ENCODE data around the gene IL10.

Gene IL10

DNA sequence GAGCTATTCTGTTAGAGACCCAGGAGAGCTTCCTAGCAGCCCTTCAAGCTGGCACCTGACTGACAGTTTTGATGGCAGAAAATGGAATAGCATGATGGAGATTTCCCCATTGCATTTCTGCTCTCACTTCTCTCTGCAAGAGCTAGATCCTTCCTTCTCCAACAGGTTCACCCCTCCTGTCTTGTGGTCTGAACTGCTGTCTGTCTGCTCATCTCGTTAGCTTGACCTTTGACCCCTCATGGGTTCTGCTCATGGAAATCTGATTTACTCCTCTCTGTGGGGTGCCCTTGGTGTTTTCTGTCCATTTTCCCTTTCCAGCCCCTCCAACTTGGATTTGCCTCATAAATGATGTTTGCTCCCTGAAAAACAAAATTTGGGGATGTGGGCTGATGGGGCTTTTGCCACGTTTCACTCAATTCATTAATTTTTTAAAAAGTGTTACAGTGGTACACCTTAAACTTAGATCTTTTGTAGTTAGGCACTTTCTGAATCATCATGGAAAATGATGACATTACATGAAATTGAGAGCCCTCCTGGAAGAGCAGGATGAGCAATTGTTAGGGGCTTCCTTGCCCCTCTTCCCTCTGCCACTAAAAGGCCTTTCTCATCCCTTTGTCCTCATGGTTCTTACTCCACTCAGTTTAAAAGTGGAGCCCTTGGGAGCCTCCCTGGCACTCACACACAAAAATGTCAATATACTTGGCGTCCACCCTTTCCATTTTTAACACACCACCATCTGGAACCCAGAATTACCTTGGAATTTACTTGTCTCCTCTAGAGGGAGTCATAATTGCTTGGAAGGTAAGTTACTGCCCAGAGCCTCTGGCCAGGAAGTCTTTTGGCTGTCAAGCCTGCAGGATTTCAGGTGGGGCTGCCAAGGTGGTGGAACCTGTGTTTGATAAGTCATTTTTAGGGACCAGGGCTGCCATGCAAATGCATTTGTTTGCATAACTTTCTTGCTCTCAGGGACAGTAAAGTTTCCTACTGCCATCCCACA, 33.6 kb downstream of the IL10 start:
- peak overlapping the region; percentile 59 for H3K4me3 Mint-ChIP-seq
- H3K27ac Mint-ChIP-seq: peak overlapping the region; percentile 90
- peaks cover 2% of the 10 kb centered on the region for H3K36me3 Mint-ChIP-seq
- H3K27me3 Mint-ChIP-seq: no peaks in the 10 kb centered on the region
- peaks cover 84% of the 10 kb centered on the region for H3K4me1 Mint-ChIP-seq (ENCODE audit: low read depth)
- H3K9me3 Mint-ChIP-seq (ENCODE audit: low read depth): no peaks in the 10 kb centered on the region

- peaks cover 2% of the 10 kb centered on the region for H3K36me3 Mint-ChIP-seq
- peaks cover 77% of the 10 kb centered on the region for H3K4me1 Mint-ChIP-seq (ENCODE audit: low read depth)
- H3K4me3 Mint-ChIP-seq: peak overlapping the region; percentile 59
- no peaks in the 10 kb centered on the region for H3K27me3 Mint-ChIP-seq
- peak overlapping the region; percentile 82 for H3K27ac Mint-ChIP-seq
- H3K9me3 Mint-ChIP-seq (ENCODE audit: low read depth): no peaks in the 10 kb centered on the region
These were observed 34.5 kb downstream of the IL10 start for GRCh38 chr1:206737729-206738201.

DNA sequence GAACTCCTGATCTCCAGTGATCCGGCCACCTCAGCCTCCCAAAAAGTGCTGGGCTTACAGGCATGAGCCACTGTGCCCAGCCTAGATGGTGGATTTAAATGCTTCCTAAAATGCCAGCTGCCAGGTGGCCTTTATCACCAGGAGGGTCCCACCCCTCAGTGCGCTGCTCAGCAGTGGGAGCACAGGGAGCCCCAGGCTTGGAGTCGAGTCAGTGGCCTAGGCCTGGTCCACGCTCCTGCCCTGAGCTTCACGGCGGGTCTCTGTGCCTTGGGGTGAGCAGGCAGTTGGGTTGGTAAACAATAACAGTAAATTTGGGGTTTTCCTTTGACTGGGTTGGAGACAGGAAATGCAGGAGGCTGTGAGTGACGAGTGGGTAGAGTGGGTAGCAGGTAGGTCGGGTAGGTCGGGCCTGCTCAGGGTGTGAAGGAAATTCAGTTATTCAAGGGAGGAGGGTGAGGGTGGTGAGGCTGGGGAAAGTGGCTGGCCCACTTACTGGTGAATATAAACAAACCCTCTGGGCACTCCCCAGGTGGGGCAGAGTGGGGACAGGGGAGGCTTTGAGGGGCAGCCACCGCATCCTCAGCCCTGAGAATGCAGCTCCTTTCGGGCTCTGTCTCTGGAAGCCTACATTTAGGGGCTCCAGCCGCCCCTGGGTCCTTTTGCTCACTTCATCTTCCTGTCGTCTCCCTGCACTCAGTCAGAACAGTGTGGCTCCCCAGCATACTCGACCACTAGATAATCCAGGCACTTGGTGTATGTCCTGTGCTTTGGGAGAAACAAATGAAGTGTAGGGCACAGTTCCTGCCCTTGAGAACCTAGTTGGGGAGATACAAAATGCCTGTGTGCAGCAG, 35.2 kb downstream of the IL10 start:
- Mint-ChIP-seq H3K27me3 (no peaks in the 10 kb centered on the region), H3K4me3 (peak overlapping the region; percentile 49), H3K27ac (peak overlapping the region; percentile 82), H3K9me3 (ENCODE audit: low read depth) (no peaks in the 10 kb centered on the region), H3K36me3 (peaks cover 4% of the 10 kb centered on the region), H3K4me1 (ENCODE audit: low read depth) (peaks cover 70% of the 10 kb centered on the region)

GRCh38 chr1:206735553-206736031, 36.7 kb downstream of the IL10 start:
- Mint-ChIP-seq H3K4me3 (no peak overlapping the region), H3K27me3 (no peaks in the 10 kb centered on the region), H3K4me1 (ENCODE audit: low read depth) (peaks cover 62% of the 10 kb centered on the region), H3K9me3 (ENCODE audit: low read depth) (no peaks in the 10 kb centered on the region), H3K36me3 (peaks cover 4% of the 10 kb centered on the region), H3K27ac (no peak overlapping the region)

- Mint-ChIP-seq H3K27me3 (no peaks in the 10 kb centered on the region), H3K4me1 (ENCODE audit: low read depth) (peaks cover 53% of the 10 kb centered on the region), H3K4me3 (no peak overlapping the region), H3K27ac (no peak overlapping the region), H3K36me3 (peaks cover 6% of the 10 kb centered on the region), H3K9me3 (ENCODE audit: low read depth) (no peaks in the 10 kb centered on the region)
These were observed 37.7 kb downstream of the IL10 start for GRCh38 chr1:206734499-206735142.

GRCh38 chr1:206732992-206733391, 39.3 kb downstream of the IL10 start:
- no peaks in the 10 kb centered on the region for H3K27me3 Mint-ChIP-seq
- peaks cover 38% of the 10 kb centered on the region for H3K4me1 Mint-ChIP-seq (ENCODE audit: low read depth)
- no peaks in the 10 kb centered on the region for H3K9me3 Mint-ChIP-seq (ENCODE audit: low read depth)
- peak overlapping the region; percentile 4 for H3K27ac Mint-ChIP-seq
- no peak overlapping the region for H3K4me3 Mint-ChIP-seq
- peaks cover 6% of the 10 kb centered on the region for H3K36me3 Mint-ChIP-seq

DNA sequence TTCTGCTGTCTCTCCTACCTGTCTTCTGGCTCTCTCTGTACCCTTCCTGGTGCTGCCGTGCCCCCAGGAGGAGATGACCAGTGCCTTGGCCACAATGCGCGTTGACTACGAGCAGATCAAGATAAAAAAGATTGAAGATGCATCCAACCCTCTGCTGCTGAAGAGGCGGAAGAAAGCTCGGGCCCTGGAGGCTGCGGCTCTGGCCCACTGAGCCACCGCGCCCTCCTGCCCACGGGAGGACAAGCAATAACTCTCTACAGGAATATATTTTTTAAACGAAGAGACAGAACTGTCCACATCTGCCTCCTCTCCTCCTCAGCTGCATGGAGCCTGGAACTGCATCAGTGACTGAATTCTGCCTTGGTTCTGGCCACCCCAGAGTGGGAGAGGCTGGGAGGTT, 39.8 kb downstream of the IL10 start:
- Mint-ChIP-seq H3K27me3 (no peaks in the 10 kb centered on the region), H3K4me3 (no peak overlapping the region), H3K36me3 (peaks cover 6% of the 10 kb centered on the region), H3K4me1 (ENCODE audit: low read depth) (peaks cover 33% of the 10 kb centered on the region), H3K9me3 (ENCODE audit: low read depth) (no peaks in the 10 kb centered on the region), H3K27ac (peak overlapping the region; percentile 4)

DNA sequence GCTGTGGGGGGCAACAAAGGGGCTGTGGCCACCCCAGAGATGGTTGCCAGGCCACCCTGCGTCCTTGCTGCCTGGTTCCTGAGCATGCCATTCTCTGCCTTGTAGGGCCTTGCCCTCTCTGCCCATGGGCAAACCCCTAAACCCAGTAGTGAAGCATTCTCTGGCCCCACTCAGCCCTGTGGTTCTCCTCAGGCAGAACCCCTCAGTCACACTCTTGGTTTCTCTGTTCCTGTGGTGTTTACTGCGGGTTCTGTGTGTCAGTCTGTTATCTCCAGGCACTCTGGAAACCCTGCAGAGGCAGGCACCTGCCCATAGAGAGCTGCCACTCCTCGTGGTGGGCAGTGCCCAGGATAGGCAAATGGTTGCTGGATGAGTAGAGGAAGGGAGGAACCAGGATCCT, 42.8 kb downstream of the IL10 start:
- peaks cover 4% of the 10 kb centered on the region for H3K36me3 Mint-ChIP-seq
- H3K27ac Mint-ChIP-seq: no peak overlapping the region

GRCh38 chr1:206729050-206729449, 43.2 kb downstream of the IL10 start:
- Mint-ChIP-seq H3K4me1 (ENCODE audit: low read depth) (peaks cover 30% of the 10 kb centered on the region), H3K27ac (no peak overlapping the region), H3K36me3 (peaks cover 4% of the 10 kb centered on the region), H3K4me3 (no peak overlapping the region), H3K9me3 (ENCODE audit: low read depth) (no peaks in the 10 kb centered on the region), H3K27me3 (no peaks in the 10 kb centered on the region)

More for the DNA sequence above, 42.8 kb downstream of the IL10 start:
- H3K27me3 Mint-ChIP-seq: no peaks in the 10 kb centered on the region
- H3K4me1 Mint-ChIP-seq (ENCODE audit: low read depth): peaks cover 28% of the 10 kb centered on the region
- H3K9me3 Mint-ChIP-seq (ENCODE audit: low read depth): no peaks in the 10 kb centered on the region
- no peak overlapping the region for H3K4me3 Mint-ChIP-seq

GRCh38 chr1:206728697-206728987, 43.7 kb downstream of the IL10 start:
- Mint-ChIP-seq H3K4me1 (ENCODE audit: low read depth) (peaks cover 31% of the 10 kb centered on the region), H3K36me3 (peaks cover 4% of the 10 kb centered on the region), H3K27ac (no peak overlapping the region), H3K4me3 (no peak overlapping the region), H3K9me3 (ENCODE audit: low read depth) (no peaks in the 10 kb centered on the region), H3K27me3 (no peaks in the 10 kb centered on the region)

GRCh38 chr1:206727981-206728696, 44.2 kb downstream of the IL10 start:
- no peaks in the 10 kb centered on the region for H3K9me3 Mint-ChIP-seq (ENCODE audit: low read depth)
- H3K36me3 Mint-ChIP-seq: peaks cover 4% of the 10 kb centered on the region
- H3K4me3 Mint-ChIP-seq: no peak overlapping the region
- no peaks in the 10 kb centered on the region for H3K27me3 Mint-ChIP-seq
- peaks cover 33% of the 10 kb centered on the region for H3K4me1 Mint-ChIP-seq (ENCODE audit: low read depth)
- peak overlapping the region; percentile 41 for H3K27ac Mint-ChIP-seq

DNA sequence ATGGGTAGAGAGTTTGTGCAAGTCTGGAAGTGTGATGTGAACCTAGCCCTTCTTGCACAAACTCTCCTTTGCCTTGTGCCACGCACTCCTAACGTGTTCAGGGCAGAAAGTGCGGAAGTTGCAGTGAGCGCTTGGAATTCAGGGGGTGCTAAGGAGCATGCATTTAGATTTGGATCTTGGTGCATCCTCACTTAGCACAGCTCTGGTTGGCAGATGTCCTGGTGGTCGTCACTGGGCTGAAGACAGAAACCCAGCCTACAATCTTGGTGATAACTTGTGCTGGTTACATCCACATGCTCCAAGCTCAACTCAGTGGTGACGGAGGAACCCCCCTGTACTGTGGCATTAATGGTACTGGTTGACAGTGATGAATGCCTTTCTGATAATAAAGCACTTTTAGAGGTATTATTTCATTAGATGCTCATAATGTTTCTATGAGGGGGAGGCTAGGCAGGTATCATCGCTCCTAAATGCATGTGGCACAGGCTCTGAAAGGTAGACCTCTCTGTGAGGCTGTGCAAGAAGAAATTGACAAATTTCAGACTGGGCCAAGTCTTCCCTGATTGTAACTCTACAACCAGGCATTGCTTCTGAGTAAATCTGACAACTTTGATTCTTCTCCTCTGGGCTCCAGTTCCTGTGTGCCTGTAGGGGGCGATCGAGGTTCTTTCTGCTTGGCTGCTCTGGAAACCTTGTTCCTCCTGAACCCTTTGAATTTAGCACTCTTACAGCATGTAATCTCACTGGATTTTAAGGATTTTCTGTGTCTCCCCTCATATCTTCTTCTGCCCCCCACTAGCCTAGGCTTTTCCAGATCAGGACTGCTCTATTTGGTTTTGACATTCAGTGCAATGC, 47.0 kb downstream of the IL10 start:
- Mint-ChIP-seq H3K9me3 (ENCODE audit: low read depth) (no peaks in the 10 kb centered on the region), H3K4me3 (no peak overlapping the region), H3K36me3 (peaks cover 2% of the 10 kb centered on the region), H3K4me1 (ENCODE audit: low read depth) (peaks cover 42% of the 10 kb centered on the region), H3K27me3 (no peaks in the 10 kb centered on the region), H3K27ac (no peak overlapping the region)

DNA sequence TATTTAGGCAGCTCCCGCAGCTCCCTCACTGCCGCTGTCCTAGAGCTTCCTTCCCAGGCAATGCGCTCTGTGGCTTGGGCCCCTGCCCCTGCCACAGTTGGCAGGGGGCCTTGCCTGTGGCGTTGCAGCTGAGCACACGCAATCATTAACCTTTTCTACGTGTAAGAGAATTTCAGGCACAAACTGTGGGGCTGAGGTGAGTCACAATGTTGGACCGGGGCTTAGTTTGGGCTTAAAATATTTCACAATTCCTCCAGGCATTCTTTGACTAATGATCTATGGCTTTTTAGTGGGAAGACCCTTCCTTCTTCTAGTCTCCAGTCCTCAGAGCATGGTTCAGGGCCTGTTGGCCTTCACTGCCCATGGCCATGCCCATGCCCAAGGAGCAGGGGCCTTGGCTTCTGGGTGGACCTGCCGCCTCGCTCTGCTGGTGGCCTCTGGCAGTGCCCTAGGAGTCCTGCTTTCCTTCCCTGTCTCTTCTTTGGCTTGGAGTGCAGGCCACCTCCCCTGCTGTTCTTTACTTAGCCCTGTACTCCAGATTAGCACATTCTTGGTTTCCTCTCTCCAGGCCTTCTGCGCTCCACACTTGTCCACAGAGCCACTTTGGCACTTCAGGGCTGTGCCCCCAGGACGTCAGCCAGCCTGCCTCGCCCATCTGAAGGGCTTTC, 48.4 kb downstream of the IL10 start:
- Mint-ChIP-seq H3K36me3 (no peaks in the 10 kb centered on the region), H3K4me3 (no peak overlapping the region), H3K27ac (no peak overlapping the region), H3K9me3 (ENCODE audit: low read depth) (no peaks in the 10 kb centered on the region), H3K4me1 (ENCODE audit: low read depth) (peaks cover 46% of the 10 kb centered on the region), H3K27me3 (no peaks in the 10 kb centered on the region)

Measured in activated naive CD8-positive, alpha-beta T cell (primary cell).